C4-2B (cell line): Measurements from ENCODE around the gene TMEM175.

ENCODE experiments used
- CTCF ChIP-seq: fragments of 450-650 bp; conservative IDR thresholded peaks from 2 replicates; pipeline ENCODE4 v1.5.1; 2017; ENCODE audit warnings: mild to moderate bottlenecking
- ZFX ChIP-seq: fragments of 450-650 bp; IDR thresholded peaks from 2 replicates; pipeline ENCODE4 v1.6.1; 2017

DNA sequence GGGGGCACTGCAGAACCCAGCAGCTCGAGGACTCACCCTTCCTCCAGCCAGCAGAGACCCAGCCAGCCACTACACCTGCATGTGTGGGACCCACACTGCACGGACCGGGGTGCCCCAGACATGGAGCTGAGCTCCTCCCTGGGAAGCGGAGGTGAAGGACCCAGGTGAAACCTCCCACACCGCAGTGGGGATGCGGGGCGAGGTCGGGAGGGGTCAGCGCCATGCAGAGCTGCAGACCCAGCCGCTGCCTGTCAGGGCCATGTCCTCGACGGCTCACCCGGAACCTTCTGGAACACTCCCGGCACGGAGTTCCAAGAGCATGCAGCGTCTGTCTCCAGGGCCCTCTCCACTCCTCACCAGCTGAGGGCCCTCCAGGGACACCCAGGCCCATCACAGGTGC, 42.7 kb upstream of the TMEM175 start:
- TF ChIP-seq CTCF (no peak), ZFX (no peak)
